T-helper 2 cell treated with Interferon-gamma antibody and Interleukin-4, amounts not matched to agents 5 μg/mL and 100 μg/mL, for 36 hours (primary cell): ENCODE data around the gene SCIN.
A peak's percentile ranks its signal among the peaks of the same experiment; 100 is the strongest.
"Not testable (repeated sequence)": the region's sequence is repeated elsewhere in the genome, so short reads cannot be mapped to it uniquely, and the experiment has no call there.

Source experiments
- DNase-seq: peaks from one replicate; pipeline ENCODE4 v3.0.0; 2021; ENCODE audit warnings: low spot score
- H3K27ac Mint-ChIP-seq: one replicate; pipeline ENCODE4 v1.8.0; 2021; ENCODE audit warnings: mild to moderate bottlenecking, mixed read lengths
- H3K27me3 Mint-ChIP-seq: one replicate; pipeline ENCODE4 v1.8.0; 2021; ENCODE audit warnings: low read depth, mixed read lengths
- H3K36me3 Mint-ChIP-seq: one replicate; pipeline ENCODE4 v1.8.0; 2021; ENCODE audit warnings: low read depth, mixed read lengths
- H3K4me1 Mint-ChIP-seq: one replicate; pipeline ENCODE4 v1.8.0; 2021; ENCODE audit warnings: low read depth, mixed read lengths
- H3K4me3 Mint-ChIP-seq: one replicate; pipeline ENCODE4 v1.8.0; 2022; ENCODE audit warnings: mild to moderate bottlenecking, moderate library complexity, mixed read lengths
- H3K9me3 Mint-ChIP-seq: one replicate; pipeline ENCODE4 v1.8.0; 2021; ENCODE audit warnings: mixed read lengths

SCIN gene

DNA sequence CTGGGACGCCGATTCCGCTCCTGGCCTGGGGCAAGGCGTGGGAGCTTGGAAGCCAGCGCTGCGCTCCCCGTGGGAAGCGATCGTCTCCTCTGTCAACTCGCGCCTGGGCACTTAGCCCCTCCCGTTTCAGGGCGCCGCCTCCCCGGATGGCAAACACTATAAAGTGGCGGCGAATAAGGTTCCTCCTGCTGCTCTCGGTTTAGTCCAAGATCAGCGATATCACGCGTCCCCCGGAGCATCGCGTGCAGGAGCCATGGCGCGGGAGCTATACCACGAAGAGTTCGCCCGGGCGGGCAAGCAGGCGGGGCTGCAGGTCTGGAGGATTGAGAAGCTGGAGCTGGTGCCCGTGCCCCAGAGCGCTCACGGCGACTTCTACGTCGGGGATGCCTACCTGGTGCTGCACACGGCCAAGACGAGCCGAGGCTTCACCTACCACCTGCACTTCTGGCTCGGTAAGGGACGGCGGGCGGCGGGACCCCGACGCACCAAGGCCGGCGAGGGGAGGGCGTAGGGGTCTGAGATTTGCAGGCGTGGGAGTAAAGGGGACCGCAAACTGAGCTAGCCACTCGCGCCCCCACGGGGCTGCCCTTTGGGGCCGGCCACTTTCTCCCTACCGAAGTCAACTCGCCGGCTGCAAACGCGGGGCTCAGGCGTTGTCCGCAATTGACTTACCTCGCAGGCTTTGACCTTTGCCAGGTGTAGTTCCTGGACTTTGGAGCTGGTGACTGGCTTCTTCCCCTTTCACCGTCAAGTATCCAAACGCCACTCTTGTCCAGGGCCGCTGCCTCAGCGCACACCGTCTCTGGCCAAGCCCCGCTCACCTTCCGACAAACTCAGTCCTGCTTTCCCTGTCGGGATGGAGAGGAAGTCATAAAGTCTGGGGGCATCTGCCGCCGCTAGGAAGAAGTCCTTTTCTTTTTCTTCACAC, at the start of gene SCIN:
Gene SCIN (plus strand): TSS at position 187 of the 928 bp plus-strand sequence. CDS start 67 bp downstream, at position 254.
- peak; percentile 12 for DNase-seq

GRCh38 chr7:12524794-12525386, 45.6 kb upstream of the SCIN start:
- no peaks in the 10 kb centered on the region for H3K4me1 Mint-ChIP-seq
- H3K36me3 Mint-ChIP-seq: no peaks in the 10 kb centered on the region
- peaks cover 11% of the 10 kb centered on the region for H3K27me3 Mint-ChIP-seq
- no peak for DNase-seq
- no peaks in the 10 kb centered on the region for H3K9me3 Mint-ChIP-seq
- no peak overlapping the region for H3K27ac Mint-ChIP-seq
- H3K4me3 Mint-ChIP-seq: no peak overlapping the region

More for the DNA sequence above, at the start of gene SCIN:
- H3K27ac Mint-ChIP-seq: no peak within 1 kb of the TSS
- H3K36me3 Mint-ChIP-seq: no peaks in the 10 kb centered on the region
- H3K4me3 Mint-ChIP-seq: peak within 1 kb of the TSS; percentile 69
- H3K9me3 Mint-ChIP-seq: no peaks in the 10 kb centered on the region
- peaks cover 56% of the 10 kb centered on the region for H3K27me3 Mint-ChIP-seq
- peaks cover 18% of the 10 kb centered on the region for H3K4me1 Mint-ChIP-seq

GRCh38 chr7:12526693-12527092, 43.8 kb upstream of the SCIN start:
- not testable (repeated sequence) for H3K27me3 Mint-ChIP-seq, H3K4me1 Mint-ChIP-seq, H3K27ac Mint-ChIP-seq, DNase-seq, H3K4me3 Mint-ChIP-seq, H3K9me3 Mint-ChIP-seq, H3K36me3 Mint-ChIP-seq

DNA sequence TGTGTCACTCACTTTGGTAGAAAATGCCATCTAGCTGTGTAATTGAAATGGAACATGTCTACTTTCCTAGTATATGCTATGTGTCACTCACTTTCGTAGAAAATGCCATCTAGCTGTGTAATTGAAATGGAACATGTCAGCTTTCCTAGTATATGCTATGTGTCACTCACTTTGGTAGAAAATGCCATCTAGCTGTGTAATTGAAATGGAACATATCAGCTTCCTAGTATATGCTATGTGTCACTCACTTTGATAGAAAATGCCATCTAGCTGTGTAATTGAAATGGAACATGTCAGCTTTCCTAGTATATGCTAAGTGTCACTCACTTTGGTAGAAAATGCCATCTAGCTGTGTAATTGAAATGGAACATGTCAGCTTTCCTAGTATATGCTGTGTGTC, 42.9 kb upstream of the SCIN start:
- H3K27ac Mint-ChIP-seq, H3K4me3 Mint-ChIP-seq, H3K4me1 Mint-ChIP-seq, DNase-seq, H3K36me3 Mint-ChIP-seq, H3K27me3 Mint-ChIP-seq, H3K9me3 Mint-ChIP-seq: not testable (repeated sequence)

DNA sequence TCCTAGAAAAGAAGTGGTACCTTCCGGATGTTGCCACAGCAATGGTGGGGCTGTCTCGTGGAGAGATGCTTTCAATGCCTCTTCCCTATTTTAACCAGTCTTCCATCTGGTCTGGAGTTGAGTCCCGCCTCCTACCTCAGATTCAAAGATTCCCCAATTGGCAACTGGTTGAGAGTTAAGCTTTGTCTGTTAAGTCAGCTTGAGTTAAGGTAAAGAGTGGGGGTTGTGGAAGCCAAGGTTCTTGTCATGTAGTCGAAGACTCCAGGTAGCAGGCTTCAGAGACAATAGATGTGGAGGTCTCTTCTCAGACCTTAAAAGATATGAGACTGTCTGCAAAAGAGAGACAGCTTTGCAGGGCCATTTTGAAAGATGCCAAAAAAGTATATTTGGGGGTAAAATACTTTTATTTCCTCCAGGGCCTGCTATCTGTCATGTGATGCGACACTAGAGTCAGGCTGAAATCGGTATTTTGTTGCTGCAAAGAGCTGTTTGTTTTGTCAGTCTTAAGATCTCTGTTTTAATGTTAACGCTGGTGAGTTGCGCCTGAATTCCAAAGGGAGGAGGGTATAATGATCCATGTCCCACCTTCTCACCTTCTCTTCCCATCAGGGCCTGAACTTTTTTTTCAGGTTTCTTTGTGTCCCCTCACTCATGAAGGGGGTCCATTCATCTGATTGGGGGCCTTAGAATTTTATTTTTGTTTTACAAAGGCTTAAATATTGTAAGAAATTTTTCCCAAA, 40.4 kb upstream of the SCIN start:
- H3K4me3 Mint-ChIP-seq: no peak overlapping the region
- H3K4me1 Mint-ChIP-seq: no peaks in the 10 kb centered on the region

DNA sequence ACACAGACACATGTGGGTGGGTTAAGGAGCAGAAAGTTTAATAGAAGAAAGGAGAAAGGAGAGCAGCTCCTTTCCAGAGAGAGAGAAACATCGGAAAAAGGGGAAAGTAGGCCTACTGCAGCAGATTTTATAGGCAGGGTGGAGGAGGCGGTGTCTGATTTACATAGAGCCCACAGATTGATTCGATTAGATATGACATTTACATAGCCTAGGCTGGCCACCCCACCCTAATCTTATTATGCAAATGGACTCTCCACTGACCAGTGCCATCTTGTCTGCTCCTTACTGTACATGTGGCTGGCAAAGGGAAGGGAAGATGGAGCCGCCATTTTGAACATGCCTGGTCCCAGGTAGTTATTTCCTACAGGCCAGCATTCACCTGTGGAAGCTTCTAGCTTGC, 38.7 kb upstream of the SCIN start:
- Mint-ChIP-seq H3K9me3 (no peaks in the 10 kb centered on the region), H3K4me1 (no peaks in the 10 kb centered on the region), H3K27ac (no peak overlapping the region), H3K4me3 (no peak overlapping the region), H3K27me3 (no peaks in the 10 kb centered on the region), H3K36me3 (no peaks in the 10 kb centered on the region)
- DNase-seq: no peak

More for the DNA sequence above, 40.4 kb upstream of the SCIN start:
- Mint-ChIP-seq H3K36me3 (no peaks in the 10 kb centered on the region), H3K27me3 (no peaks in the 10 kb centered on the region), H3K27ac (no peak overlapping the region), H3K9me3 (no peaks in the 10 kb centered on the region)
- DNase-seq: no peak

GRCh38 chr7:12534046-12534445, 36.5 kb upstream of the SCIN start:
- Mint-ChIP-seq H3K9me3 (no peaks in the 10 kb centered on the region), H3K27ac (no peak overlapping the region), H3K27me3 (no peaks in the 10 kb centered on the region), H3K36me3 (no peaks in the 10 kb centered on the region), H3K4me3 (no peak overlapping the region), H3K4me1 (no peaks in the 10 kb centered on the region)
- DNase-seq: no peak

- Mint-ChIP-seq H3K9me3 (no peaks in the 10 kb centered on the region), H3K4me1 (no peaks in the 10 kb centered on the region), H3K27ac (no peak overlapping the region), H3K36me3 (no peaks in the 10 kb centered on the region), H3K4me3 (no peak overlapping the region), H3K27me3 (peaks cover 2% of the 10 kb centered on the region)
- no peak for DNase-seq
Measured at GRCh38 chr7:12539681-12540080, 30.8 kb upstream of the SCIN start.

GRCh38 chr7:12540850-12541249, 29.7 kb upstream of the SCIN start:
- H3K36me3 Mint-ChIP-seq: no peaks in the 10 kb centered on the region
- no peak for DNase-seq
- H3K27ac Mint-ChIP-seq: no peak overlapping the region
- peaks cover 2% of the 10 kb centered on the region for H3K27me3 Mint-ChIP-seq
- H3K9me3 Mint-ChIP-seq: no peaks in the 10 kb centered on the region
- H3K4me3 Mint-ChIP-seq: no peak overlapping the region
- H3K4me1 Mint-ChIP-seq: no peaks in the 10 kb centered on the region

DNA sequence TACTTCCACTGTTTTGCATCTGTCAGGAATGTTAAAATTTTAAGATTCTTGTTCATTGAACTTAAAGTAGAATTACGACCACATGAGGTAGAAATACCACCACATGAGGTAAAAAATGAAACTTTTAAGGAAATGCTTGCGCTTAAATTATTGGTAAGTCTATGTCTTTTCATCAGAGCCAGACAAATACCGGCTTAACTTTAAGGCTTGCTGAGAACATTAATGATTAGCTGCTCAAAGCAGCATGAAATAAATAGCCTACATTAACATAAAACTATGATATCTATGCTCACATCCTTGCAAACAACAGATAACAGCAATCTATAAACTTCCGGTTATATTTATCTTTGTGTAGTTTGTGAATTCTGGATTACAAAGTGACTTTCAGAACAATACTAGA, 26.9 kb upstream of the SCIN start:
- H3K27me3 Mint-ChIP-seq: peaks cover 2% of the 10 kb centered on the region

GRCh38 chr7:12549106-12549505, 21.4 kb upstream of the SCIN start:
- Mint-ChIP-seq H3K27me3 (peaks cover 3% of the 10 kb centered on the region), H3K27ac (no peak overlapping the region), H3K4me1 (no peaks in the 10 kb centered on the region), H3K4me3 (no peak overlapping the region), H3K9me3 (no peaks in the 10 kb centered on the region), H3K36me3 (no peaks in the 10 kb centered on the region)
- no peak for DNase-seq

More for the DNA sequence above, 26.9 kb upstream of the SCIN start:
- H3K4me1 Mint-ChIP-seq: no peaks in the 10 kb centered on the region
- H3K27ac Mint-ChIP-seq: no peak overlapping the region
- no peak overlapping the region for H3K4me3 Mint-ChIP-seq
- no peaks in the 10 kb centered on the region for H3K36me3 Mint-ChIP-seq
- DNase-seq: no peak
- no peaks in the 10 kb centered on the region for H3K9me3 Mint-ChIP-seq

- no peak for DNase-seq
- H3K4me1 Mint-ChIP-seq: no peaks in the 10 kb centered on the region
- no peak overlapping the region for H3K27ac Mint-ChIP-seq
- H3K9me3 Mint-ChIP-seq: no peaks in the 10 kb centered on the region
- no peaks in the 10 kb centered on the region for H3K36me3 Mint-ChIP-seq
- H3K4me3 Mint-ChIP-seq: no peak overlapping the region
- peaks cover 3% of the 10 kb centered on the region for H3K27me3 Mint-ChIP-seq
Measured at GRCh38 chr7:12550956-12551355, 19.6 kb upstream of the SCIN start.

DNA sequence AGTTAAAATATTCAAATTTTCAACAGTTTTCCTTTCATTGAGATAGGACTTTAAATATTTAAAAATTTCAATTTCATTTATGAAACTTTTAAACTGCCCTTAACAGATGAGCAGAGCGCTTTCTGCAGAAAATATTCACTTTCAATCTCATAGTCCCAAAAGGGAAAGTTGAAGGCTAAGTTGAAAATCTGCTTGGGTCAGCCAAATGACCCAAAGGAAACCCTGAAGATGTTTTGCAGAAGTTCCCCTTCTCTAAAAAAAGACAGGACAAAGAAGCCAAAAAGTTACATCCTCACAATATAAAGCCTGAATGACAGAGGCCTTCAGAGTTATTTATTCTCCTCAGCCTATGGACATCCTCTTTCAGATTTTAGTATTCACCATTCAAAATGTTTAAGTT, 17.6 kb upstream of the SCIN start:
- H3K27ac Mint-ChIP-seq: no peak overlapping the region
- DNase-seq: no peak
- H3K27me3 Mint-ChIP-seq: peaks cover 3% of the 10 kb centered on the region
- no peaks in the 10 kb centered on the region for H3K36me3 Mint-ChIP-seq
- H3K4me3 Mint-ChIP-seq: no peak overlapping the region
- no peaks in the 10 kb centered on the region for H3K9me3 Mint-ChIP-seq
- H3K4me1 Mint-ChIP-seq: no peaks in the 10 kb centered on the region

DNA sequence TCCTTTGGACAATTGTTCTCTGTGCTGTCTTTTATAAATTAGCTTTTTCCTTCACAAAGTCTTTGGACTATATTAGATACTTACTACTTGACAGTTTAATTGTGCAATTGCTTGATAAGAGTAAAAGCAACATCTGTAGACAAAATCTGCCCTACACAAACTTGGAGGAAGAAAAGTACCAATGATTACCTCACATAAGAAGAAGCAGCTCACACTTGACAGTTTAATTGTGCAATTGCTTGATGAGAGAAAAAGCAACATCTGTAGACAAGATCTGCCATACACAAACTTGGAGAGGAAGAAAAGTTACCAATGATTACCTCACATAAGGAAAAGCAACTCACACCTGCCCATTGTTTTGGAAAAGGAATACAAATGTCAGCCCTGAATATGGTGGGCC, 17.1 kb upstream of the SCIN start:
- no peaks in the 10 kb centered on the region for H3K4me1 Mint-ChIP-seq
- peaks cover 3% of the 10 kb centered on the region for H3K27me3 Mint-ChIP-seq
- H3K27ac Mint-ChIP-seq: no peak overlapping the region
- H3K9me3 Mint-ChIP-seq: no peaks in the 10 kb centered on the region
- H3K4me3 Mint-ChIP-seq: no peak overlapping the region
- H3K36me3 Mint-ChIP-seq: no peaks in the 10 kb centered on the region
- DNase-seq: no peak
